GM06990 (cell line): ENCODE results near the gene CELF1.

Experiments
- DNase-seq: peaks from one replicate; pipeline ENCODE4 v3.0.0-alpha.2; 2011; ENCODE audit not compliant: insufficient read length; ENCODE audit errors: extremely low read depth
- H3K27me3 ChIP-seq: replicated peaks from 2 replicates; pipeline ENCODE4 v1.6.0; 2011; ENCODE audit warnings: low read length; ENCODE audit not compliant: control insufficient read depth, insufficient read depth
- H3K36me3 ChIP-seq: 2 replicates; pipeline ENCODE4 v1.5.1; 2011; ENCODE audit warnings: low read length; ENCODE audit not compliant: control insufficient read depth, insufficient read depth
- H3K4me3 ChIP-seq: replicated peaks from 2 replicates; pipeline ENCODE4 v1.5.1; 2011; ENCODE audit warnings: low read depth, mild to moderate bottlenecking, control low read depth, low read length
- TF ChIP-seq, protein P1 (sequence below): IDR thresholded peaks from 2 replicates; pipeline ENCODE4 v1.5.1; 2011; ENCODE audit warnings: low read length, control low read depth, mild to moderate bottlenecking, inconsistent platforms; ENCODE audit not compliant: insufficient read depth, poor library complexity, severe bottlenecking

The CELF1 gene

DNA sequence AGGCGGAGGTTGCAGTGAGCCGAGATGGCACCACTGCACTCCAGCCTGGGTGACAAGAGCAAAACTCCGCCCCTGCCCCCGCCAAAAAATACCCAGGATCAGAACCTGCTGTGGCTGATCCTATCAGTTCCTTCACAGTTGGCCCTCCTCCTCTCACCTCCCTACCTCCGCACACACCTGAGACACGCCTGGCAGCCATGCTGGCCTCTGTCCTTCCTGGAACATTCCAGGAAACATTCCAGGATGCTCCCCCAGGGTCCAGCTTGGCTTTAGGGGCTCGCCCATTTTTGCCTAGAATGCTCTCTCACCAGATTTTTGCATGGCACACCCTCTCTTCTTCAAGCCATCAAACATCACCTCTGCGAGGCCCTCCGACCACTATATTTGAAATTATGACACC is 106.1 kb downstream of the CELF1 start:
- H3K4me3 ChIP-seq, result no peak overlapping the region
- no peak for DNase-seq
- TF ChIP-seq, protein P1, sequence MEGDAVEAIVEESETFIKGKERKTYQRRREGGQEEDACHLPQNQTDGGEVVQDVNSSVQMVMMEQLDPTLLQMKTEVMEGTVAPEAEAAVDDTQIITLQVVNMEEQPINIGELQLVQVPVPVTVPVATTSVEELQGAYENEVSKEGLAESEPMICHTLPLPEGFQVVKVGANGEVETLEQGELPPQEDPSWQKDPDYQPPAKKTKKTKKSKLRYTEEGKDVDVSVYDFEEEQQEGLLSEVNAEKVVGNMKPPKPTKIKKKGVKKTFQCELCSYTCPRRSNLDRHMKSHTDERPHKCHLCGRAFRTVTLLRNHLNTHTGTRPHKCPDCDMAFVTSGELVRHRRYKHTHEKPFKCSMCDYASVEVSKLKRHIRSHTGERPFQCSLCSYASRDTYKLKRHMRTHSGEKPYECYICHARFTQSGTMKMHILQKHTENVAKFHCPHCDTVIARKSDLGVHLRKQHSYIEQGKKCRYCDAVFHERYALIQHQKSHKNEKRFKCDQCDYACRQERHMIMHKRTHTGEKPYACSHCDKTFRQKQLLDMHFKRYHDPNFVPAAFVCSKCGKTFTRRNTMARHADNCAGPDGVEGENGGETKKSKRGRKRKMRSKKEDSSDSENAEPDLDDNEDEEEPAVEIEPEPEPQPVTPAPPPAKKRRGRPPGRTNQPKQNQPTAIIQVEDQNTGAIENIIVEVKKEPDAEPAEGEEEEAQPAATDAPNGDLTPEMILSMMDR, result no peak

DNA sequence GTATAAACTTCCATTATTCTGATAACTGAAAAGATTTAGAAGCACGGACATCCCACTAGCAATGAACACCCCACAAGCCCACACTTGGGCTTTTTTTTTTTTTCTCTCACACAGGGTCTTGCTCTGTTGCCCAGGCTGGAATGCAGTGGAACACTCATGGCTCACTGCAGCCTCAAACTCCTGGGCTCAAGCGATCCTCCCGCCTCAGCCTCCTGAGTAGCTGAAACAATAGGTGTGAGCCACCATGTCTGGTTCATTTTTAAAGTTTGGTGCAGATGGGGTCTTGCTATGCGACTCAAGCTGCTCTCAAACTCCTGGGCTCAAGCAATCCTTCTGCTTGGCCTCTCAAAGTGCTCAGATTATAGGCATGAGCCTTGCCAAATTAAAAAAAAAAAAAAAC is 107.1 kb downstream of the CELF1 start:
- no peak for DNase-seq
- Histone ChIP-seq H3K4me3 (no peak overlapping the region), H3K27me3 (no peaks in the 10 kb centered on the region), H3K36me3 (no peaks in the 10 kb centered on the region)
- TF ChIP-seq, protein P1, result no peak

More for the DNA sequence above, 106.1 kb downstream of the CELF1 start:
- no peaks in the 10 kb centered on the region for H3K27me3 ChIP-seq
- no peaks in the 10 kb centered on the region for H3K36me3 ChIP-seq

DNA sequence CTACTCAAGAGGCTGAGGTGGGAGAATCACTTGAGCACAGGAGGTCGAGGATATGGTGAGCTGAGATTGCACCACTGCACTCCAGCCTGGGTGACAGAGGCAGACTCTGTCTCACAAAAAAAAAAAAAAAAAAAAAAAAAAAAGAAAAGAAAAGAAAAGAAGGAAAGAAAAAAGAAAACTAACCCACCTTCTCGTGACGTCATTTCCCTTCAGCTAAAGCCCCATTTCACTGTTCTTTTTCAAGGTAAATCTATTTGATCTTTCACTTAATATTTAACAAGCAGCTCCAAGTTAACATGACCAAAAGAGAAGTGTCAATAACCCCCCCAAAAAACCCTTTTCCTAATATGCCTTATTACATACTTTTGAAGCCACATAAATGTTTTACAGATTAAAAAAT is 109.1 kb downstream of the CELF1 start:
- Histone ChIP-seq H3K4me3 (no peak overlapping the region), H3K27me3 (no peaks in the 10 kb centered on the region), H3K36me3 (no peaks in the 10 kb centered on the region)
- TF ChIP-seq, protein P1, result no peak
- no peak for DNase-seq

DNA sequence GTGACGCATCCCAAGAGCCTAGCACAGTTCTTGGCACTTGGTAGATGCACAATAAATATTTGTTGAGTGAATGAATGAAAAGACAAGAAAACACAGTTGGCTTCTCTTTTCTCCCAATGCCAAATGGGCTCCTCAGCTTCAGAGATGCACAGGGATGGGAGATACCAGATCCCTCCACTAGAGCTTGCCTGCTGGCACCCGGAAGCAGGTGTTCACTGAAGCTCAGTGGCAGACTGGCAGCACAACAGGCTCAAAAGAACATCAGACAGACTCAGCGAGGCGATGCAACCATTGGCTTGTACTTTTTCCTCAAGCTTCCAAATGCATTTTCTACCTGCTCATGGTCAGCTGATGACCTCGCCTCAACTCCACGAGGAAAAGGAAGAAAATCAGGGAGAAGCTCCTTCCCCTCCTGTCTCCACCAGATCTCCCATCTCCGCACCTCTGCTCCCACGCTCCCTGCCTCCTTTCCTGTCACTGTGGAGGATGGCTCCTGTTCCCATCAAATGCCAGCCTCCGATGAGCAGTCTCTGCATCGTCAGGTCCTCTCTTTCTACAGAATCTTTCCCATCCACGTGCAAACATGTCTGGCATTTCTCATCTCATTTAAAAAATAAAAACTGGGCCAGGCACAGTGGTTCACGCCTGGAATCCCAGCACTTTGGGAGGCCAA is 109.8 kb downstream of the CELF1 start:
- TF ChIP-seq, protein P1, result no peak
- Histone ChIP-seq H3K4me3 (no peak overlapping the region), H3K27me3 (no peaks in the 10 kb centered on the region), H3K36me3 (no peaks in the 10 kb centered on the region)
- DNase-seq, result no peak

DNA sequence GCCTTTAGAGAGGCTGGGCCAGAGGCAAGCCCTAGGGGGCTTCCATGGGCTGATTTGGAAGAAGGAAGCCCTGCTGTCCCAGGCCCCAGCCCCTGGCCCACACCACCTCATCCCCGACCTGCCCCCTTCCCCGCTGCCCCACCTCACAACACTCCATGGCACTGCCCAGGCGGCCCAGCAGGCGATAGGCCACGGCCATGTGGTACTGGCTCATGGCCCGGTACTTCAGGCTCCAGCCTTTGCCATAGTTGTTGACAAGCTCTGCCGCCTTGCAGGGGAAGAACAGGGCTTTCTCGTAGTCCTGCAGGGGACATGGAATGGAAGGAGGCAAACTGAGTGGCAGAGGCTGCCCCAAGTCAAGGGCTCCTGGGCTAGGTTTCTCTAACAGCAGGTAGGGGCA is 110.4 kb downstream of the CELF1 start:
- DNase-seq, result no peak
- TF ChIP-seq, protein P1, result no peak

DNA sequence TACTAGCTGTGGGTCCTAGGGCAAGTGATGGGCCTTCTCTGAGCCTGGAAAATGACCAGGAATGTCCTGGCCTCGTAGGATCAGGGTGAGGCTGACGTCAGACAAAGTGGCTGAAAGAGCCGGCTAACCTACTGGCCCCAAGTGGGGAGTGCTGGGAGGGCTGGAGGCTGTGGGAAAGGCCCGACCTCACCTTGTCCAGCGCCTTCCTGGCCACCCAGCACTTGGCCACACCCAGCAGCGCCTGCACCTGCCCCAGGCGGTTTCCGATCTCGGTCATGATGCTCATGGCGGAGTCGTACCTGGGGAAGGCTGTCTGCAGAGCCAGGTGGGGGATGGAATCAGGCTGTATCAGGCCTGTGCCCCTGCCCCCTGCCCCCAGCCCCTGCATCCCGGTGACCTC is 111.5 kb downstream of the CELF1 start:
- DNase-seq, result no peak
- TF ChIP-seq, protein P1, result no peak

More for the DNA sequence above, 110.4 kb downstream of the CELF1 start:
- no peaks in the 10 kb centered on the region for H3K36me3 ChIP-seq
- H3K27me3 ChIP-seq, result no peaks in the 10 kb centered on the region
- H3K4me3 ChIP-seq, result no peak overlapping the region

More for the DNA sequence above, 111.5 kb downstream of the CELF1 start:
- no peaks in the 10 kb centered on the region for H3K27me3 ChIP-seq
- no peak overlapping the region for H3K4me3 ChIP-seq
- H3K36me3 ChIP-seq, result no peaks in the 10 kb centered on the region
